HG03571 (cell line): ENCODE data around the gene CDO1.

ENCODE experiments used
- ATAC-seq: cut with Tn5 transposase; IDR thresholded peaks from one replicate; pipeline ENCODE4 v1.9.1; 2021; ENCODE audit not compliant: unreplicated experiment

The CDO1 gene

DNA sequence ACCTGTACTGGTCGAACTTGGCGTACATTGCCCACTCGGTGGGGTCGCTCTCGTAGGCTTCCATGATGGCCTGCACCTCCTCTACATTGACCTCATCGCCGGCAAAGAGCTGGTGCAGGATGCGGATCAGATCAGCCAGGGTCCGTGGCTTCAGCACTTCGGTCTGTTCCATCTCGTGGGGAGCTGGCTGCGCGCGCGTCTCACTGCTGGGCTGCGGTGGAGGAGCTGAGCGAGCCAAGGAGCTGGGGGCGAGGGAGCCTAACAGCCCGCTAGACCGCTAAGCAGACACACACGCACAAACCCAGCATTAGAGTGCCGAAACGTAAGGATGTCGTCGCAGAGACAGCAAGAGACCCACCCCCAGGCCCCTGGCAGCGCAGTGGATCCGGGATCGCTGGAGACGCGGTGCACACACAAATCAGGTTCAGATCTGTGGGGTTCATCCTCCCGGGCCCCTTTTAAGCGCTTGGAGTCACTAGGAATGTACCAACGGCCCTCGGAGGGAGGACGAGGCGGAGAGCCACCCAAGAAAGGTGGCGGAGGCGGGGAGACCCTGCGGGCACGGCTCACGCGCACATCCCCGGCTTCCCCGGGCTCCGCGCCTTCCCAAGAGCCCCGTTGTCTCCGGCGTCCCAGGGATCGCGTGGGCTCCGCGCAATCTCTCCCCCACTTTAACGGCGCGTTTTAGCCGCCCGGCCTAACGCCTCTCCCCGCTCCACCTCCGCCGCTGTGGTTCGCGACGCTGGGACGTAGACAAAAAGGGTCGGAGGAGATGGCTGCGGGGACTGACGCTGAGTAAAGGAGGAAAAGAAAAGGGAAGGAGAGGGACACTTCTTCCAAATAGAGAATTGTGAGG, at the start of gene CDO1:
Gene CDO1, minus strand, starts transcription at position 434 of the 856 bp plus-strand sequence. Its CDS starts 262 bp downstream, at position 172.
- no peak for ATAC-seq

DNA sequence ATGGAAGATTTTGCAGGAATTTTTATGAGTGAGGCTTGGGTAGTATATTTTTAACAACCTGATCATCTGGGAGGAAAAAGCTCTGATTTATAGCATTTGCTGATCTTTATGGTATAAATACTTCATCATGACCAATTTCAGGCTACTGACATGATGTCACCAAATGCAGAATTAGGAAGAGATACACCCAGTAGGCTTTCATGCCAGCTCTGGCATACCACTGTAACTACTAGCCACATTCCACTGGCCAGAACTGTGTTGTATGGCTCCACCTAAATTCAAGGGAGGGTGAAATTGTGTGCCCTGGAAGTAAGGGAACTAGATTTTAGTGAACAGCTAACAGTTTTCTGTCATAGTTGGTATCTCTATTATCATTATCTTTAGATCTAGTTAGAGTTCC, 42.9 kb upstream of the CDO1 start:
- no peak for ATAC-seq

DNA sequence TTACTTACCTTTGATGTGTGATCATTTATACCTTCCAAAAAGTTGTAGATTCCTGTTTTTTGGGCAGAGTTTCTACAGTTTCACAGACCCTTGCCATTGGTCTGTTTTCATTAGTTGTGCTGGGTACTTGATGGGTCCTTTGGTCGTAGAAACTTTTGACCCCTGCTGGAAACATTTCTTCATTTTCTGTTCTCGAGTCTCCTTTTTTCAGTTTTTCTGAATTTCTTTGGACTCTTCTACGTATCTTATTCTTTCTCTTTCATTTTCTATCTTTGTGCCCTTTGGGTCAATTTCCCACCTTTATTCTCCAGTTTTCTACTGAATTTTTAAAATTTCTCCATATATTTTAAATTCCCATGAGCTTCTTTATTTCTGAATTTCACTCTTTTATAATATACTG, 41.9 kb upstream of the CDO1 start:
- no peak for ATAC-seq

DNA sequence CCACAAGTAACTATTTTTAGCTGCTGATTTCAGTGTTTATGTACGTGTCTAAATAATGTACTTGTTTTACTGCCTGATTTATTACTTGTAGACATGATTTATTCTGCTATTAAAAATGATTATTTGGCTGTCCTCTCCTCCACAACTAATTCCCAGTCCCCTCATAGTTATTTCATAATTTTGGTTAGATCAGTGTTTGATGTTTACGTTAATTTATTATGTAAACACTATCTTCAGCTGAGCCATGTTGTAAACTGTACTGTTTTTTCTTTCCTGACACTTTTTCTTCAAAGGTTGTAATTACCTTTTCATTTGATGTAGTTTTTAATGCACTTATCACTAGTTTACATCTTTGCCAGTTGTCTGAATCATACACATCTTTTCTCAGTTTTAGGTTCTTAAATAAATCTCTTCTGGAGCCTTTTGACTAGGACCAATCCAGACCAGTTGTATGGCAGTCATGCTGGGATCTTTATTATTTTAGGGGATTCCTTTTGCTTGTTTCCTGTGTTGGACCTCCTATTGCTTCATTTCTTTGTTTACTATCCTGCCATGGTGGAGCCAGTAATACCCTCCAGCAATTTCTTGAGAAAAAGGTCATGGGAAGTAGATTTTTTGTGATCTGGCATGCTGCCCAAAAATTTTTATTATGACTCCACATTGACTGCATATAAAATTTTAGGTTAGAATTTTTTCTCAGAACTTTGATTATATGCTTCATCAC, 41.3 kb upstream of the CDO1 start:
- ATAC-seq: no peak

DNA sequence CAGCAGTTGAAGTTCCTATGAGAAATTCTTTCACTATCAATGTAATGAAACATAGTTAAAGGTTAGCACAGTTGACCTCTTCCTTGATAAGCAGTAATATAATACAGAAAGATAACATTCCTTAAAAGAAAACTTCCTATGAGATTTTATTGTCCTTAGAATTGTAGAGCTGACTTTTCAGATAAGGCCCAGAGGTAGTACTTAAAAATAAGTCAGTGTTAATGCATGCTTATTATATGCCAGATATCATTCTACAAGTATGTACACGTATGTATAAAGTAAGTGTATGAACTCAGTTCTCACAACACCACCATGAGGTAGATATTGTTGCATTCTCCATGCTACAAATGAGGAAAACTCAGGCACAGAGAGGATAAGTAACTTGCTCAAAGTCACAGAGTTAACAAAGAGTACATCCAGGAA, 40.6 kb upstream of the CDO1 start:
- ATAC-seq: no peak

DNA sequence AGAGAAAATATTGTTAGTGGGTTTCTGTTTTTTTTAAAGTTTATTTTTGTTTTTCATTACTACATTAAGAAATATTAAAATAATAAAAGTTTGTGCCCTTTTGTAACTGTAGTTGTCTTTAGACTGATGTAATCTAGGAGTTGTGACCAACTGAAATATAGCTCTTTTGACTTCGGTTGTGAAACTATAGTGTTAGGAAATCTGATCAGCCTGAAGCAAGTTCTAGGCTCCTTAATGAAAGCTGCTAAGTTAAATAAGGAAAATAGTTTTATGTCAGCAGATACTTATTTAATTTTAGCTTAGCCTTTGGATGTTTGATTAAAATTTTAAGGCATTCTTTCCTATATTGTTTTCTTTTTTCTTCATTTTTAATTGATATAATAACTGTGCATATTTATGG, 39.5 kb upstream of the CDO1 start:
- ATAC-seq: no peak

DNA sequence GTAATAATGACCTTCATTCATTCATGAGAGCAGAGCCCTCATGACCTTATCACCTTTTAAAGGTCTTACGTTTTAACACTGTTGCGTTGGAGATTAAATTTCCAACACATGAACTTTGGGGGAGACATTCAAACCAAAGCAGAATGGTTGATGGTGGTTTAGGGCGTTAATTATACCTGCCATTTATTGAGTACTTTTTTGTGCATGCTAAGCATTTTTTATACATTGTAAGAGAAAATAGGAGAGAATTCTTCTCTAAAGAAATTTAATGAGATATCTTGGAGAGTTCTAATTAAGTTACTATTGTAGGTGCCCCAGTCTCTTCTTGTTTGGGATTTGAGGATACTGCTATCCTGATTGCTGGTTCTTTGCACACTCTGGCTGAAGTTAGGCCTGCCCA, 37.7 kb upstream of the CDO1 start:
- no peak for ATAC-seq

DNA sequence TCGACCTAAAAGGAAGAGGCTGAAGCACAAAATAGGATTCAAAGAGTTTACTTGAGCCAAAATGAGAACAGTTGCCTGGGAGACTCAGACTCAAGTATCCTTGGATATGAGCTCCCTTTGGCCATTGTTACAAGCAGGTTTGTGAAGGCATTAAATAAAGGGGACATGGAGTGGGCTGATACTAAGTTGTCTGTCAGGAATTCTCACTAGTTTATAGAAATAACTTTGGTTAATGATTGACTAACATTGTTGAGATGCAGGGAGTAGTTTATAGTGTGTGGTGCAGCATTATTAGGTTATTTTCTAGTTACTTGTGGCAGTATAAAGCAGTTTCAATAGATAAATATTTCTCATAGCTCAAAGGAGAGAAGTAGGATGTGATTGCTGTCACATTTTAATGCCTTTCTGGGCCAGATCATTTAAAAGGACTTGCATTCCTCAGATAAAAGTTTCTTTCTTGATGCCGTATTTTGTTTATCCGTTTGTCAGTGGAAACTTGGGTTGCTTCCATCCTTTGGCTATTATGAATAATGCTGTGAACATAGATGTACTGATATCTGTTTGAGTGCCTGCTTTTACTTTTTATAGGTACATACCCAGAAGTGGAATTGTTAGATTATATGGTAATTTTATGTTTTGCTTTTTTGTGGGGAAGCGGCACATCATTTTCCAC, 34.4 kb upstream of the CDO1 start:
- ATAC-seq: no peak

DNA sequence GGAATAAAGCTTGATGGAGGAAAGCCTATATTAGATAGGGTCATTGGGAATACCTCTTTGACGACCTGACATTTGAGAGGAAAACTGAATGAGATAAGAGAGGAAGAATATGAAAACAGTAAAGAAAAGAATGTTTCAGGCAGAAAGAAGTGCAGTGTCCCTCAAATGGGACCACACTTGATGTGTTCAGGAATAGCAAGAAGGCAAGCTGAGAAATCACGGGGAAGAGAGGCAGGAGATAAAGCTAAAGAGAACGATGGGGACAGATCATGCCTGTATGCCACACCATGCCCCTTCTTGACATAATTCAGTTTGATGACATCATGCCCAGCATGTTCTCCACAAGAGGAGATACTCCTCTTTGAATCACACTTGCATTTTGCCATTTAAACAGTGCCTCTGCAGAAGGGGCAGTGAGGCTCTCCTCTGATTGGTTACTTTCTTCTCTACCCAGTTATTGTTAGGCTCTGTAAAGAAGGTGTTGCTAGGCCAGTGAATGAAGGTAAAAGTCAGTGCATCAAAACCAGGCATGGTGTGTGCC, 32.9 kb upstream of the CDO1 start:
- ATAC-seq: no peak

DNA sequence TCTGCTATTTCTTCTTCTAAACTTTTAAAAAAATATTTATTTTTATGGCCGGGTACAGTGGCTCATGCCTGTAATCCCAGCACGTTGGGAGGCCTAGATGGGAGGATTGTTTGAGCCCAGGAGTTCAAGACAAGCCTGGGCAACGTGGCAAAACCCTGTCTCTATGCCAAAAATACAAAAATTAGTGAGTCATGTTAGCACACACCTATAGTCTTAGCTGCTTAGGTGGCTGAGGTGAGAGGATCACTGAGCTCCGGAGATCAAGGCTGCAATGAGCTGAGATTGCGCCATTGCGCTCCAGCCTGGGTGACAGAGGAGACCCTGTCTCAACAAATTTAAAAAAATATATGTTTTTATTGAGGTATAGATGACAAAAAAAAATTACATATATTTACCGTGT, 30.8 kb upstream of the CDO1 start:
- no peak for ATAC-seq

DNA sequence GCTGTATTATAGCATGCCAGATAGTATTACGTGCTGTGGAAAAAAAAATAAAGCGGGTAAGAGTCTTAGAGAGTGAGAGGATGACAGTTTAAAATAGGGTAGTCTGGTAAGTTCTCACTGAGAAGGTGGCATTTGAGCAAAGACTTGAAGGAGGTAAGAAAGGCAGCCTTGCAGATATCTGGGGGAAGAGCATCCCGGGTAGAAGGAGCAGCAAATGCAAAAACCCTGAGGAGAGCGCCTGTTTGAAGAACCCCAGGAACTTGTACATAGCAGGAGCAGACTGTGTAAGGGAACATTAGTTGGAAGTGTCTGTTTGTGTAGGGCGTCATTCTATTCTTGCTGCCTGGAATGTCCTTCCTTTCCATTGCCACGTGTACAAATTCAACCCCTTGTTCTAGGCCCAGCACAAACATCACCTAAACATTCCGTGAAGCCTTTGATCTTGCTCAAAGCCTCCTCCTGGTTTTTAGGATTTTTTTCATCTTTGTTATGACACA, 27.9 kb upstream of the CDO1 start:
- no peak for ATAC-seq

DNA sequence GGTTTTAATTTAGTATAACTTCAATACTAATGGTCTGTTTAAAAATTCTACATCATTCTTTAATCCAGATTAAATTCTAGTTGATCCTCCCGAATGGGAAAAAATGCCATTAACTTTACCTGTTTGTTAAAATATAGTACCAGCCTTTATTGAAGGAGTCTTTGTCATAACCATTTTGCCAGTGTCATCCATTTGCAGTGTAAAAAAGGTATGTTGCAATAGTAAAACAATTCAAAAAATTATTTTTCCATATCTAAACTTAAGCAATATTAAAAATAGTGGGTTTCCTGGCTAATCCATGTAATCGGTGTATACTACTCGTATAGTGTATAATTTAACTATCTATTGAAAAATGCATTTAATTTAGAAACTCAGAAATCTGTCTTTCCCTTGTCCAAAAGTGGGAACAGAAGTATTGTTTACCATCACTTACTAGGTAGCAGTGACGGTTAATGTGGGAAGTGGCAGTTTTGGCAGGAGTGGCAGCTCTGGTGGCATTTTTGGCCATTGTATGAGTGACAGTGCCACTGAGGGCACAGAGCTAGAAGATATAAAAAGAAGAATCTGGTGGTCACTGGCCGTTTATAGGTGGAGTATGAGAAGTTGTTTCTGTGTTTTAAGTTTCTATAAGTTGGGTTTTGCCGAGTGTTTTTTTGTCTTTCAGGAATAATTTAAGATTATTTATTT, 27.1 kb upstream of the CDO1 start:
- no peak for ATAC-seq

DNA sequence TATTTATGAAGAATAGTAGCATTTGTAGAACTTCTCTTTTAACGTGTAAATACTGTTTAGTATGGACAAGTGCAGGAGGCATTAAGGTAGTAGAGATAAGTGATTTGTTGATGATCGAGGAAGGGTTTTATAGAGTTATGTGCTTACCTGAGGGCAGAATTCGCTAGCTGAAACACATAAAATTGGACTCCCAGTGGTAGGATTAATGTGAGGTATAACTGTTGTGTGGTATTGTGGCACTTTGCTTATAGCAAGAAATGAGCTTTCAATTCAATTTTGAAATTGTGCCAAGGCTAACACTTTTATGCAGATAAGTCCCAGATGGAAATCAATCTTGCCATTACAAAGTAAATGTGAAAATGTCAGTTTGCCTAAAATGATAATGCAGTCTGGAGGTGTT, 26.5 kb upstream of the CDO1 start:
- no peak for ATAC-seq

DNA sequence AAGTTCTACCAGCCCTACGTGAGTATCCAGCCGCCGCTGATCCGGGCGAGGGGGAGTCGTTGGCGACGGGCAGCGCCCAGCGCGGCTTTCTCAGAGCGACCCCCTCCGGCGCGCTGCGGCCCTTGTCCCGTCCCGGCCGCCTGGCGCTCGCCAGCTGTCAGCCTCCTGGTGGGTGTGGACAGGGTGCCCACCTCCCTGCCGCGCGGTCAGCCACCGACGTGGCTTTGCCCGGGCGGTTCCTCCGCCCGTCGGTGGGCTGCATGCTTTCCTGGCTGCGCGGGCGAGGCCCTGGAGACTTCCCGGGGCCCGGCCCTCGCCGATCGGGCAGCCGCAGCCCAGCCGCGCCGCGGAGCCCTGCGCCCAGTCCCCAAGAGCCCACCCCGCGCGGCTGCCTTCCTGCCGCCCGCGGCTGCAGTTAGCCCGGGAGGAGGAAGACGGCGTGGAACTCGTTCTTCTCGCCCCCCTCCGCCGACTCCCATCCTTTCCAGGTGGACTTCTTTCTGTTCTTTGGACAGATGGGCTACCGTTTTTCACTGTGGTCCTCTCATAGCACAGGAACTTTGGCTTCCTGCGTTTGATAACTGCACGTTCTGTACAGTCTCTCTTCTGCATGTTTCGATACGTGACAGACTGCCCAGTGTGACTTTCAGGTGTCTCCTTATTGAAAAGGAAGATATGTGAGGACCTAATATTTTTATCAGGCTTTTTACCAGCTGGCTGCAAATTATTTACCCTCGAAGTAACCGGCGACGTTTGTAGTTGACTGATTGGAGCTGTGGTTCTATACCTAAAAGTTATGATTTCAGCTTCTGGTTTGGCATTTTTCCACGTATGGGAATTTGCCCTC, 25.9 kb upstream of the CDO1 start:
- peak; percentile 30 for ATAC-seq

DNA sequence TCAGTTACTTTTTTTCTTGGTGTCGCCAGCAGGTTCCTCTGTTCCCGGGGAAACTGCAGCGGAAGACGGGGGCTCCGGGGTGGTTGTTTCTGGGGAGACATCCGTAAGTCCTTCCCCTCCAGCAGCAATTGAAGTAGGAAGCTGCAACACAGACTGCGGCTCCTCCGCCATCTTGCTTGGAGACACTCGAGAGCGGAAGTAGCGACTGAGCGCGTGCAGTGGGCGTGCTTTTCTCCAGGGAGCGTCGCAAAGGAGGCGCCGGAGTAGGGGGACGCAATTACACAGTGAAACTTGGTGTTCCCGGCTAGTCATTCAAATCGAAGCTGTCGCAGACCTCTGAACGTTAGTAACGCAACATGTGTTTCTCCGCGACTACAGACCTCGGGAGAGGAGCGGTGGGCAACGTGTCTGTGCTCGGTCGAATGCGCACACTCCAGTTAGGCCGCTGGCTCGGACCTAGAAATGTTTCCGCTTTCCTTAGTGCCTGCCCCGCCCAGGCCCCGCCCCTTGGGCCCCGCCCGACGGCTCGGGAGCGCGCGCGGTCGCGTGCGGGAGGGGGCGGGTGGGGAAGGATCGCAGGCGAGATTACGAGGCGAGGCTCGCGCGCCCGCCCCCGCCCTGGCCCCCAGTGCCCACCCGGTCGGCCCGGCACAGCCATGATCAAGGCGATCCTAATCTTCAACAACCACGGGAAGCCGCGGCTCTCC, 25.1 kb upstream of the CDO1 start, which contains the start of the genes AP3S1 and ATG12:
Gene AP3S1, plus strand, starts transcription at position 554 of the 707 bp plus-strand sequence. Its CDS starts 103 bp downstream, at position 657.
Gene ATG12, minus strand, starts transcription at position 184 of the 707 bp plus-strand sequence. Its CDS starts 13 bp downstream, at position 171.
- peak; percentile 74 for ATAC-seq

DNA sequence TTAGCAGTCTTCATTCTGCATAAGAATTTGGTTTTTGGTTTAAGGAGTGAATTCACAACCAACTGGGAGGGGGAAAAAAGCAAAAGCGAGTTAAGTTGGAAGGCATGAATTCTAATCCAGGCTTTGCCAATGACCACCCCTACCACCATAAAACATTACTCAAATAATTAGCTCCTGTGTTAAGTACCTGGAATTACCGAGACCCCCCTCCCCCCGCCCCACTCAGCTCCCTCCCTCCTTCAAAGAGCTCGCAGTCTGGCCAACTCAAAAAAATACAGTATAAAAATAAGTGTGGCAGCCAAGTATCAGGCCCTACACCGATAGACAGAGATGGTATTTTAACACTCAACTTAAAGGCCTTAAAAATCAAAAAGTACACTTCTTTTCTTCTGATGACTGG, 24.4 kb upstream of the CDO1 start:
- ATAC-seq: no peak

DNA sequence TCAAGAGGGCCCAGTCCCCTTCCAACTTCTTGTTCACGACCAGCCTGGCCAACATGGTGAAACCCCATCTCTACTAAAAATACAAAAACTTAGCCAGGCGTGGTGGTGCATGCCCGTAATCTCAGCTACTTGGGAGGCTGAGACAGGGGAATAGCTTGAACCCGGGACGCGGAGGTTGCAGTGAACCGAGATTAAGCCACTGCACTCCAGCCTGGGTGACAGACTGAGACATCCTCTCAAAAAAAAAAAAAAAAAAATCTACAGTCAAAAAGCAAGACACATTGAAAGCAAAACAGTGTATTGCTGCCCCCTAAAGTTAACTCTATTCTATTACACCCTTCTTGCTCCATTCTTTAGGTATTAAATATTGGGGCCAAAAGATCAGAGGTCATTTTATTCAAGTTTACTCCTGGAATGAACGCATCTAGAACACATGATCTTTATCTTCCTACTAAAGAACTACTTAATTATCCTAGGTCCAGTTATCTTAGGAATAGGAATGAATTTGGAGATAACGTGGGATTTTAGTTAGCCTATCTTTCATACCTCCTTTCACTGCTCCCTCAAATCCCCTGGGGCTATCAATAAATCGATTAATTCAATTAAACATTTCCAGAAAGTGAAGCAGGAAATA, 22.5 kb upstream of the CDO1 start:
- no peak for ATAC-seq

DNA sequence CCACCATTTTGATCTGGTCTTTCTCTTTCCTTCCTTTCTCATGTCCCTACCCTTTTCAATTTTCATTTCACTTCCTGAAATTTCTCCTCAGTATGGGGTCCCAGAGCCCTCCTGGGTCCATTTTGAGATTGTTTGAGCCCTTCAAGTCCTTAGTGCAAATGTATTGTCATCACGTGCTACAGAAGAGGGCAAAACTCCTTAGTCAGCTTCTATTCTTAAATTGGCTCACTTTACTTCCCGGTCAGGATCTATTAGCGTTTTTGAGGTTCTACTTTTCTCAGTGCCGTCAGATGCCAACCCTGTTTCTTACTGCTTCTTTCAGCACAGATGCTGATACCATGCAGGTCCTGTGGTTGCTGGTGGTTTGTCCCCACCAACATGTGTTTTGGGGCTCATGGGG, 19.0 kb upstream of the CDO1 start:
- ATAC-seq: no peak
